WTC11 (cell line): ENCODE measurements around the gene ANGEL2. TPM values are rescaled to one million over a fixed set of nuclear protein-coding genes. Genes with fewer than 3 reads are reported as not detected.

ENCODE experiments used
- ATAC-seq: fragments of 200-7000 bp; cut with Tn5 transposase; 2 replicates; pipeline ENCODE4 v1.10.0; 2021; ENCODE audit warnings: mild to moderate bottlenecking, moderate library complexity
- CTCF ChIA-PET: fragments of 300-600 bp; sonication (Branson Sonifier 250); formaldehyde crosslinking; loops from one replicate; lab custom pipeline; 2021; ENCODE audit warnings: antibody characterized with exemption; lab: Charles Lee
- POLR2A ChIA-PET: fragments of 350-600 bp; sonication (Branson Sonifier 250); formaldehyde crosslinking; loops from one replicate; lab custom pipeline; 2021; ENCODE audit warnings: antibody characterized with exemption; lab: Charles Lee
- DNase-seq: peaks from one replicate; pipeline ENCODE4 v3.0.0; 2021; ENCODE audit warnings: low spot score
- H3K27ac Mint-ChIP-seq: 2 replicates; pipeline ENCODE4 v1.8.0; 2021; ENCODE audit warnings: mixed read lengths
- H3K27me3 Mint-ChIP-seq: 2 replicates; pipeline ENCODE4 v1.8.0; 2021; ENCODE audit warnings: low read depth, mild to moderate bottlenecking, moderate library complexity, mixed read lengths
- H3K36me3 Mint-ChIP-seq: 2 replicates; pipeline ENCODE4 v1.8.0; 2021; ENCODE audit warnings: mixed read lengths
- H3K4me1 Mint-ChIP-seq: 2 replicates; pipeline ENCODE4 v1.8.0; 2022; ENCODE audit warnings: mixed read lengths
- H3K4me3 Mint-ChIP-seq: 2 replicates; pipeline ENCODE4 v1.8.0; 2021; ENCODE audit warnings: mild to moderate bottlenecking, moderate library complexity, mixed read lengths
- H3K9me3 Mint-ChIP-seq: 2 replicates; pipeline ENCODE4 v1.8.0; 2021; ENCODE audit warnings: mixed read lengths
- AR ChIP-seq: fragments of 250-450 bp; sonication (Bioruptor Pico); IDR thresholded peaks from 2 replicates; pipeline ENCODE4 v1.9.0; 2021; ENCODE audit warnings: mild to moderate bottlenecking
- E2F4 ChIP-seq: sonication (generic); formaldehyde crosslinking; IDR thresholded peaks from 2 replicates; pipeline ENCODE4 v1.8.1; 2022; ENCODE audit warnings: low read depth, mild to moderate bottlenecking, moderate library complexity, missing genetic modification reagents, borderline replicate concordance
- ESRRA ChIP-seq: sonication (generic); formaldehyde crosslinking; IDR thresholded peaks from 2 replicates; pipeline ENCODE4 v1.8.1; 2022; ENCODE audit warnings: mild to moderate bottlenecking, missing genetic modification reagents, borderline replicate concordance
- ETV6 ChIP-seq: sonication (generic); formaldehyde crosslinking; IDR thresholded peaks from 2 replicates; pipeline ENCODE4 v1.8.1; 2022; ENCODE audit warnings: mild to moderate bottlenecking, missing genetic modification reagents
- FOXJ3 ChIP-seq: sonication (generic); formaldehyde crosslinking; IDR thresholded peaks from 2 replicates; pipeline ENCODE4 v1.9.0; 2021; ENCODE audit warnings: missing genetic modification reagents, mild to moderate bottlenecking, borderline replicate concordance
- IRF2 ChIP-seq: sonication (generic); formaldehyde crosslinking; IDR thresholded peaks from 2 replicates; pipeline ENCODE4 v1.8.0; 2022; ENCODE audit warnings: low read depth, missing genetic modification reagents, borderline replicate concordance
- NFATC4 ChIP-seq: fragments of 250-450 bp; sonication (Bioruptor Pico); IDR thresholded peaks from 2 replicates; pipeline ENCODE4 v1.9.0; 2021; ENCODE audit warnings: mild to moderate bottlenecking
- NR3C1 ChIP-seq: sonication (generic); formaldehyde crosslinking; conservative IDR thresholded peaks from 2 replicates; pipeline ENCODE4 v1.8.1; 2023; ENCODE audit warnings: low read depth, mild to moderate bottlenecking, missing genetic modification reagents
- PRDM15 ChIP-seq: sonication (generic); formaldehyde crosslinking; IDR thresholded peaks from 2 replicates; pipeline ENCODE4 v1.8.0; 2022; ENCODE audit warnings: missing genetic modification reagents
- RELA ChIP-seq: sonication (generic); formaldehyde crosslinking; IDR thresholded peaks from 2 replicates; pipeline ENCODE4 v1.8.1; 2022; ENCODE audit warnings: missing genetic modification reagents, mild to moderate bottlenecking, borderline replicate concordance
- SMAD3 ChIP-seq: sonication (generic); formaldehyde crosslinking; IDR thresholded peaks from 2 replicates; pipeline ENCODE4 v1.8.0; 2022; ENCODE audit warnings: missing genetic modification reagents, mild to moderate bottlenecking, borderline replicate concordance
- SOX15 ChIP-seq: fragments of 250-450 bp; sonication (Bioruptor Pico); IDR thresholded peaks from 2 replicates; pipeline ENCODE4 v1.9.0; 2021; ENCODE audit warnings: mild to moderate bottlenecking
- ZNF232 ChIP-seq: sonication (generic); formaldehyde crosslinking; IDR thresholded peaks from 2 replicates; pipeline ENCODE4 v1.8.0; 2022; ENCODE audit warnings: mild to moderate bottlenecking, missing genetic modification reagents
- ZNF416 ChIP-seq: fragments of 250-450 bp; sonication (Bioruptor Pico); IDR thresholded peaks from 2 replicates; pipeline ENCODE4 v1.9.0; 2021; ENCODE audit warnings: mild to moderate bottlenecking, inconsistent platforms
- ZNF423 ChIP-seq: fragments of 250-450 bp; sonication (Bioruptor Pico); IDR thresholded peaks from 2 replicates; pipeline ENCODE4 v2.1.2; 2022; ENCODE audit warnings: mild to moderate bottlenecking, moderate library complexity
- total RNA-seq: library from RNA; stranded (reverse); gene quantifications from 3 replicates; pipeline ENCODE4 v1.2.3, GENCODE V29; 2021
- TF ChIP-seq, protein P1 (sequence below): sonication (generic); formaldehyde crosslinking; conservative IDR thresholded peaks from 2 replicates; pipeline ENCODE4 v1.8.1; 2022; ENCODE audit warnings: mild to moderate bottlenecking, missing genetic modification reagents
- TF ChIP-seq, protein P2 (sequence below): fragments of 250-450 bp; sonication (Bioruptor Pico); IDR thresholded peaks from 2 replicates; pipeline ENCODE4 v1.8.0; 2021; ENCODE audit warnings: mild to moderate bottlenecking
- TF ChIP-seq, protein P3 (sequence below): sonication (generic); formaldehyde crosslinking; IDR thresholded peaks from 2 replicates; pipeline ENCODE4 v1.8.0; 2022; ENCODE audit warnings: mild to moderate bottlenecking, missing genetic modification reagents
- TF ChIP-seq, protein P4 (sequence below): sonication (generic); formaldehyde crosslinking; IDR thresholded peaks from 2 replicates; pipeline ENCODE4 v1.8.0; 2023; ENCODE audit warnings: missing genetic modification reagents, mild to moderate bottlenecking, borderline replicate concordance
- TF ChIP-seq, protein P5 (sequence below): sonication (generic); formaldehyde crosslinking; IDR thresholded peaks from 2 replicates; pipeline ENCODE4 v1.8.1; 2022; ENCODE audit warnings: mild to moderate bottlenecking, missing genetic modification reagents, moderate library complexity, borderline replicate concordance

Gene ANGEL2
- total RNA-seq, 1 experiment from 2014 or later, result 38.6 TPM

GRCh38 chr1:213008564-213008963 lies 7.1 kb downstream of the ANGEL2 start:
- no peaks in the 10 kb centered on the region for H3K27me3 Mint-ChIP-seq
- ChIA-PET CTCF (no interaction called here), POLR2A (no interaction called here)
- no peak overlapping the region for H3K27ac Mint-ChIP-seq
- H3K4me1 Mint-ChIP-seq, result peaks cover 10% of the 10 kb centered on the region
- TF ChIP-seq ETV6 (CRISPR knock-in tag) (no peak), SOX15 (CRISPR knock-in tag) (no peak), FOXJ3 (CRISPR knock-in tag) (no peak), RELA (no peak), ZNF232 (CRISPR knock-in tag) (no peak), NR3C1 (no peak), PRDM15 (CRISPR knock-in tag) (no peak), NFATC4 (CRISPR knock-in tag) (no peak), ZNF416 (no peak), AR (CRISPR knock-in tag) (no peak), ZNF423 (CRISPR knock-in tag) (no peak), SMAD3 (CRISPR knock-in tag) (no peak), IRF2 (CRISPR knock-in tag) (no peak), E2F4 (CRISPR knock-in tag) (no peak), ESRRA (no peak)
- TF ChIP-seq, protein P1, sequence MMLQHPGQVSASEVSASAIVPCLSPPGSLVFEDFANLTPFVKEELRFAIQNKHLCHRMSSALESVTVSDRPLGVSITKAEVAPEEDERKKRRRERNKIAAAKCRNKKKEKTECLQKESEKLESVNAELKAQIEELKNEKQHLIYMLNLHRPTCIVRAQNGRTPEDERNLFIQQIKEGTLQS (CRISPR knock-in tag), result no peak
- TF ChIP-seq, protein P2, sequence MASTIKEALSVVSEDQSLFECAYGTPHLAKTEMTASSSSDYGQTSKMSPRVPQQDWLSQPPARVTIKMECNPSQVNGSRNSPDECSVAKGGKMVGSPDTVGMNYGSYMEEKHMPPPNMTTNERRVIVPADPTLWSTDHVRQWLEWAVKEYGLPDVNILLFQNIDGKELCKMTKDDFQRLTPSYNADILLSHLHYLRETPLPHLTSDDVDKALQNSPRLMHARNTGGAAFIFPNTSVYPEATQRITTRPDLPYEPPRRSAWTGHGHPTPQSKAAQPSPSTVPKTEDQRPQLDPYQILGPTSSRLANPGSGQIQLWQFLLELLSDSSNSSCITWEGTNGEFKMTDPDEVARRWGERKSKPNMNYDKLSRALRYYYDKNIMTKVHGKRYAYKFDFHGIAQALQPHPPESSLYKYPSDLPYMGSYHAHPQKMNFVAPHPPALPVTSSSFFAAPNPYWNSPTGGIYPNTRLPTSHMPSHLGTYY (CRISPR knock-in tag), result no peak
- TF ChIP-seq, protein P3, sequence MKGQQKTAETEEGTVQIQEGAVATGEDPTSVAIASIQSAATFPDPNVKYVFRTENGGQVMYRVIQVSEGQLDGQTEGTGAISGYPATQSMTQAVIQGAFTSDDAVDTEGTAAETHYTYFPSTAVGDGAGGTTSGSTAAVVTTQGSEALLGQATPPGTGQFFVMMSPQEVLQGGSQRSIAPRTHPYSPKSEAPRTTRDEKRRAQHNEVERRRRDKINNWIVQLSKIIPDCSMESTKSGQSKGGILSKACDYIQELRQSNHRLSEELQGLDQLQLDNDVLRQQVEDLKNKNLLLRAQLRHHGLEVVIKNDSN (CRISPR knock-in tag), result no peak
- TF ChIP-seq, protein P4, sequence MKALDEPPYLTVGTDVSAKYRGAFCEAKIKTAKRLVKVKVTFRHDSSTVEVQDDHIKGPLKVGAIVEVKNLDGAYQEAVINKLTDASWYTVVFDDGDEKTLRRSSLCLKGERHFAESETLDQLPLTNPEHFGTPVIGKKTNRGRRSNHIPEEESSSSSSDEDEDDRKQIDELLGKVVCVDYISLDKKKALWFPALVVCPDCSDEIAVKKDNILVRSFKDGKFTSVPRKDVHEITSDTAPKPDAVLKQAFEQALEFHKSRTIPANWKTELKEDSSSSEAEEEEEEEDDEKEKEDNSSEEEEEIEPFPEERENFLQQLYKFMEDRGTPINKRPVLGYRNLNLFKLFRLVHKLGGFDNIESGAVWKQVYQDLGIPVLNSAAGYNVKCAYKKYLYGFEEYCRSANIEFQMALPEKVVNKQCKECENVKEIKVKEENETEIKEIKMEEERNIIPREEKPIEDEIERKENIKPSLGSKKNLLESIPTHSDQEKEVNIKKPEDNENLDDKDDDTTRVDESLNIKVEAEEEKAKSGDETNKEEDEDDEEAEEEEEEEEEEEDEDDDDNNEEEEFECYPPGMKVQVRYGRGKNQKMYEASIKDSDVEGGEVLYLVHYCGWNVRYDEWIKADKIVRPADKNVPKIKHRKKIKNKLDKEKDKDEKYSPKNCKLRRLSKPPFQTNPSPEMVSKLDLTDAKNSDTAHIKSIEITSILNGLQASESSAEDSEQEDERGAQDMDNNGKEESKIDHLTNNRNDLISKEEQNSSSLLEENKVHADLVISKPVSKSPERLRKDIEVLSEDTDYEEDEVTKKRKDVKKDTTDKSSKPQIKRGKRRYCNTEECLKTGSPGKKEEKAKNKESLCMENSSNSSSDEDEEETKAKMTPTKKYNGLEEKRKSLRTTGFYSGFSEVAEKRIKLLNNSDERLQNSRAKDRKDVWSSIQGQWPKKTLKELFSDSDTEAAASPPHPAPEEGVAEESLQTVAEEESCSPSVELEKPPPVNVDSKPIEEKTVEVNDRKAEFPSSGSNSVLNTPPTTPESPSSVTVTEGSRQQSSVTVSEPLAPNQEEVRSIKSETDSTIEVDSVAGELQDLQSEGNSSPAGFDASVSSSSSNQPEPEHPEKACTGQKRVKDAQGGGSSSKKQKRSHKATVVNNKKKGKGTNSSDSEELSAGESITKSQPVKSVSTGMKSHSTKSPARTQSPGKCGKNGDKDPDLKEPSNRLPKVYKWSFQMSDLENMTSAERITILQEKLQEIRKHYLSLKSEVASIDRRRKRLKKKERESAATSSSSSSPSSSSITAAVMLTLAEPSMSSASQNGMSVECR (CRISPR knock-in tag), result no peak
- TF ChIP-seq, protein P5, sequence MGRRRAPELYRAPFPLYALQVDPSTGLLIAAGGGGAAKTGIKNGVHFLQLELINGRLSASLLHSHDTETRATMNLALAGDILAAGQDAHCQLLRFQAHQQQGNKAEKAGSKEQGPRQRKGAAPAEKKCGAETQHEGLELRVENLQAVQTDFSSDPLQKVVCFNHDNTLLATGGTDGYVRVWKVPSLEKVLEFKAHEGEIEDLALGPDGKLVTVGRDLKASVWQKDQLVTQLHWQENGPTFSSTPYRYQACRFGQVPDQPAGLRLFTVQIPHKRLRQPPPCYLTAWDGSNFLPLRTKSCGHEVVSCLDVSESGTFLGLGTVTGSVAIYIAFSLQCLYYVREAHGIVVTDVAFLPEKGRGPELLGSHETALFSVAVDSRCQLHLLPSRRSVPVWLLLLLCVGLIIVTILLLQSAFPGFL (CRISPR knock-in tag), result no peak
- H3K36me3 Mint-ChIP-seq, result peaks cover 53% of the 10 kb centered on the region
- DNase-seq, result no peak
- no peaks in the 10 kb centered on the region for H3K9me3 Mint-ChIP-seq
- ATAC-seq, result no peak
- no peak overlapping the region for H3K4me3 Mint-ChIP-seq
